ENCODE data around the gene PLEKHH3. TPM values are rescaled to one million over a fixed set of nuclear protein-coding genes. Genes with fewer than 3 reads are reported as not detected.
"Not testable (repeated sequence)": the region's sequence is repeated elsewhere in the genome, so short reads cannot be mapped to it uniquely, and the experiment has no call there.

Gene PLEKHH3
- total RNA-seq, 2 experiments from 2014 or later = 1.3 to 1.4 TPM

- not testable (repeated sequence) for H3K4me3 Mint-ChIP-seq; H3K36me3 Mint-ChIP-seq; H3K27ac Mint-ChIP-seq; DNase-seq; H3K27me3 Mint-ChIP-seq; H3K9me3 Mint-ChIP-seq (ENCODE audit: low read depth); H3K4me1 Mint-ChIP-seq; ATAC-seq
- CTCF ChIA-PET = interaction anchor here (0.7 kb wide), 1 partner anchor 45 kb away, joined by 3 read pairs; no protein-coding TSS in a partner anchor
Measured at GRCh38 chr17:42627032-42627764, 49.6 kb downstream of the PLEKHH3 start.

- CTCF ChIA-PET = interaction anchor here (1.3 to 1.8 kb wide), 2 partner anchors 8 to 45 kb away, joined by 3 to 4 read pairs; no protein-coding TSS in a partner anchor
- Mint-ChIP-seq H3K27me3 (peaks cover 2% of the 10 kb centered on the region), H3K27ac (no peak overlapping the region), H3K4me3 (no peak overlapping the region), H3K4me1 (peaks cover 3% of the 10 kb centered on the region), H3K36me3 (no peaks in the 10 kb centered on the region), H3K9me3 (ENCODE audit: low read depth) (no peaks in the 10 kb centered on the region)
- ATAC-seq = peak; percentile 23
- DNase-seq = no peak
Measured at GRCh38 chr17:42623732-42624596, 52.8 kb downstream of the PLEKHH3 start.

GRCh38 chr17:42623271-42623670 is 53.5 kb downstream of the PLEKHH3 start:
- CTCF ChIA-PET = interaction anchor here (1.3 to 1.8 kb wide), 2 partner anchors 9 to 45 kb away, joined by 3 to 4 read pairs; no protein-coding TSS in a partner anchor
- Mint-ChIP-seq H3K9me3 (ENCODE audit: low read depth) (no peaks in the 10 kb centered on the region), H3K27me3 (peaks cover 2% of the 10 kb centered on the region), H3K4me1 (peaks cover 10% of the 10 kb centered on the region), H3K4me3 (no peak overlapping the region), H3K36me3 (no peaks in the 10 kb centered on the region), H3K27ac (no peak overlapping the region)
- DNase-seq (no peak), ATAC-seq (no peak)

GRCh38 chr17:42621987-42622386 is 54.8 kb downstream of the PLEKHH3 start:
- H3K36me3 Mint-ChIP-seq; H3K4me3 Mint-ChIP-seq; DNase-seq; CTCF ChIA-PET; H3K9me3 Mint-ChIP-seq (ENCODE audit: low read depth); H3K27me3 Mint-ChIP-seq; H3K27ac Mint-ChIP-seq; ATAC-seq: not testable (repeated sequence)
- H3K4me1 Mint-ChIP-seq = peaks cover 16% of the 10 kb centered on the region

GRCh38 chr17:42618442-42619150 is 58.2 kb downstream of the PLEKHH3 start:
- Mint-ChIP-seq H3K4me3 (no peak overlapping the region), H3K27ac (peak overlapping the region; percentile 9), H3K36me3 (peaks cover 21% of the 10 kb centered on the region), H3K4me1 (peaks cover 16% of the 10 kb centered on the region), H3K9me3 (ENCODE audit: low read depth) (no peaks in the 10 kb centered on the region), H3K27me3 (peaks cover 2% of the 10 kb centered on the region)
- DNase-seq (peak; percentile 45), ATAC-seq (no peak)
- CTCF ChIA-PET = interaction anchor here (0.6 to 2.0 kb wide), 6 partner anchors 10 to 577 kb away, joined by 3 to 13 read pairs (median 4); partner anchors contain the start of genes CNTD1, COA3, RETREG3 and TUBG1

GRCh38 chr17:42617956-42618431 is 58.8 kb downstream of the PLEKHH3 start:
- Mint-ChIP-seq H3K4me1 (peaks cover 16% of the 10 kb centered on the region), H3K27ac (peak overlapping the region; percentile 63), H3K9me3 (ENCODE audit: low read depth) (no peaks in the 10 kb centered on the region), H3K27me3 (no peaks in the 10 kb centered on the region), H3K4me3 (no peak overlapping the region), H3K36me3 (peaks cover 23% of the 10 kb centered on the region)
- DNase-seq = no peak
- no peak for ATAC-seq
- CTCF ChIA-PET = interaction anchor here (0.6 to 2.0 kb wide), 5 partner anchors 9 to 576 kb away, joined by 3 to 13 read pairs (median 3); partner anchors contain the start of genes CNTD1, COA3, RETREG3 and TUBG1

Small RNAs within 50 kb of the gene (microRNA-seq; reads per million reads assigned to microRNA genes)
- not detected for gene MIR6780A

Other genes starting within 250 kb of the PLEKHH3 start
- gene ATP6V0A1, start 218.1 kb downstream of the PLEKHH3 start, total RNA-seq = 1 to 10 TPM; 4.6 to 6.0 TPM
- gene NAGLU, start 140.8 kb downstream of the PLEKHH3 start, total RNA-seq = 10 to 100 TPM; 18.2 to 19.4 TPM
- gene HSD17B1, start 124.1 kb downstream of the PLEKHH3 start, total RNA-seq = 1 to 10 TPM in 1 of 2 experiments, under 1 TPM in 1; 0.70 to 1.1 TPM
- 100 to 1,000 TPM in 1 of 2 experiments, 10 to 100 TPM in 1; 95.9 to 108 TPM for gene COASY, start 114.8 kb downstream of the PLEKHH3 start, total RNA-seq
- 10 to 100 TPM; 54.8 to 60.4 TPM for gene MLX, start 109.9 kb downstream of the PLEKHH3 start, total RNA-seq
- gene PSMC3IP, start 99.3 kb downstream of the PLEKHH3 start, total RNA-seq = 10 to 100 TPM; 24.4 to 25.5 TPM
- 10 to 100 TPM; 46.7 to 54.2 TPM for gene RETREG3, start 67.6 kb downstream of the PLEKHH3 start, total RNA-seq
- 100 to 1,000 TPM in 1 of 2 experiments, 10 to 100 TPM in 1; 92.3 to 103 TPM for gene TUBG1, start 67.3 kb downstream of the PLEKHH3 start, total RNA-seq
- gene TUBG2, start 17.7 kb downstream of the PLEKHH3 start, total RNA-seq = 10 to 100 TPM; 13.5 to 14.6 TPM
- under 1 TPM in 1 of 2 experiments, not detected in 1; 0.45 TPM for gene CCR10, start 4.8 kb upstream of the PLEKHH3 start, total RNA-seq
- gene CNTNAP1, start 5.5 kb upstream of the PLEKHH3 start, total RNA-seq = 1 to 10 TPM in 1 of 2 experiments, under 1 TPM in 1; 0.61 to 1.9 TPM
- 10 to 100 TPM; 39.9 to 46.5 TPM for gene EZH1, start 68.0 kb upstream of the PLEKHH3 start, total RNA-seq
- gene RAMP2, start 84.2 kb upstream of the PLEKHH3 start, total RNA-seq = not detected
- 10 to 100 TPM; 62.8 to 77.8 TPM for gene VPS25, start 96.5 kb upstream of the PLEKHH3 start, total RNA-seq
- gene WNK4, start 103.6 kb upstream of the PLEKHH3 start, total RNA-seq = under 1 TPM; 0.20 to 0.59 TPM
- 10 to 100 TPM; 43.7 to 48.2 TPM for gene COA3, start 121.7 kb upstream of the PLEKHH3 start, total RNA-seq
- gene CNTD1, start 121.9 kb upstream of the PLEKHH3 start, total RNA-seq = not detected
- gene BECN1, start 147.3 kb upstream of the PLEKHH3 start, total RNA-seq = 10 to 100 TPM; 94.7 to 99.8 TPM
- gene PSME3, start 156.4 kb upstream of the PLEKHH3 start, total RNA-seq = 100 to 1,000 TPM; 123 to 166 TPM
- gene AOC2, start 167.6 kb upstream of the PLEKHH3 start, total RNA-seq = 1 to 10 TPM; 1.8 to 2.4 TPM
- gene AOC3, start 174.2 kb upstream of the PLEKHH3 start, total RNA-seq = 1 to 10 TPM; 1.1 to 1.5 TPM
- not detected for gene G6PC1, start 223.8 kb upstream of the PLEKHH3 start, total RNA-seq